SK-N-SH (cell line): Measurements from ENCODE around the gene CHST9. TPM values are rescaled to one million over a fixed set of nuclear protein-coding genes. Genes with fewer than 3 reads are reported as not detected.

Experiments used
- CTCF ChIA-PET: fragments of 300-600, 350-600 bp; formaldehyde crosslinking; extraction: SDS; loops from one replicate; lab custom pipeline; 2021; lab: Yijun Ruan, JAX
- POLR2A ChIA-PET: fragments of 350-600 bp; sonication (Branson Sonifier 250); formaldehyde crosslinking; extraction: SDS; loops from one replicate; lab custom pipeline; 2020; ENCODE audit warnings: antibody characterized with exemption, inconsistent platforms; lab: Yijun Ruan, JAX
- DNase-seq: peaks from one replicate; pipeline ENCODE4 v3.0.0; 2012
- H2AFZ ChIP-seq: fragments of 200-600 bp; sonication (generic); 2 replicates; pipeline ENCODE4 v1.8.1; 2016; ENCODE audit warnings: antibody characterized with exemption, mild to moderate bottlenecking, low read depth
- H3F3A ChIP-seq: fragments of 200-600 bp; sonication (generic); replicated peaks from 2 replicates; pipeline ENCODE3; 2016; ENCODE audit warnings: antibody characterized with exemption, mild to moderate bottlenecking; ENCODE audit not compliant: insufficient read depth
- H3K27ac ChIP-seq, 2 experiments: fragments of 200-500 bp in 1 of 2; fragments of 200-600 bp in 1 of 2; sonication (Bioruptor generic) in 1 of 2; sonication (generic), shearing (Covaris generic) in 1 of 2; 2 replicates each; pipeline versions ENCODE4 v1.5.1 to v1.6.1; 2014 to 2016; ENCODE audit warnings: low read depth in 2 of 2, inconsistent platforms in 1 of 2, low read length in 1 of 2, mild to moderate bottlenecking in 1 of 2, mixed read lengths in 1 of 2
- H3K27me3 ChIP-seq: fragments of 200-600 bp; sonication (generic), shearing (Covaris generic); 2 replicates; pipeline ENCODE4 v1.6.1; 2016; ENCODE audit warnings: mixed run types; ENCODE audit not compliant: insufficient read depth
- H3K36me3 ChIP-seq, 2 experiments: fragments of 200-500 bp in 1 of 2; fragments of 200-600 bp in 1 of 2; sonication (Bioruptor generic) in 1 of 2; sonication (generic) in 1 of 2; replicated peaks in 1 of 2; 2 replicates each; pipeline versions ENCODE3 to v1.5.1; 2014 to 2016; ENCODE audit warnings: low read length in 1 of 2, mild to moderate bottlenecking in 1 of 2; ENCODE audit not compliant: insufficient read depth in 2 of 2, control insufficient read depth in 1 of 2
- H3K4me1 ChIP-seq, 2 experiments: fragments of 200-500 bp in 1 of 2; fragments of 200-600 bp in 1 of 2; sonication (Bioruptor generic) in 1 of 2; sonication (generic), shearing (Covaris generic) in 1 of 2; 2 replicates each; pipeline versions ENCODE4 v1.5.1 to v1.6.1; 2014 to 2016; ENCODE audit warnings: low read depth in 1 of 2, low read length in 1 of 2, mixed run types in 1 of 2; ENCODE audit not compliant: insufficient read depth in 2 of 2, control insufficient read depth in 1 of 2
- H3K4me2 ChIP-seq: fragments of 200-600 bp; sonication (generic), shearing (Covaris generic); 2 replicates; pipeline ENCODE4 v1.6.1; 2017; ENCODE audit warnings: mixed run types
- H3K4me3 ChIP-seq, 2 experiments: fragments of 200-500 bp in 1 of 2; fragments of 200-600 bp in 1 of 2; sonication (Bioruptor generic) in 1 of 2; sonication (generic), shearing (Covaris generic) in 1 of 2; 2 replicates each; pipeline versions ENCODE4 v1.5.1 to v1.8.1; 2014 to 2016; ENCODE audit warnings: low read depth in 2 of 2, inconsistent platforms in 1 of 2, low read length in 1 of 2, mild to moderate bottlenecking in 1 of 2, mixed read lengths in 1 of 2, moderate library complexity in 1 of 2
- H3K79me2 ChIP-seq: fragments of 200-600 bp; sonication (generic); 2 replicates; pipeline ENCODE4 v1.8.1; 2017; ENCODE audit warnings: mild to moderate bottlenecking; ENCODE audit not compliant: insufficient read depth
- H3K9ac ChIP-seq: fragments of 200-600 bp; sonication (generic); 2 replicates; pipeline ENCODE4 v1.6.1; 2017; ENCODE audit warnings: mixed run types
- H3K9me2 ChIP-seq: fragments of 200-600 bp; sonication (generic); 2 replicates; pipeline ENCODE4 v1.6.1; 2017; ENCODE audit warnings: mixed run types
- H3K9me3 ChIP-seq: fragments of 200-600 bp; sonication (generic); 2 replicates; pipeline ENCODE4 v1.6.1; 2017; ENCODE audit warnings: mixed run types, mild to moderate bottlenecking, moderate library complexity
- H4K20me1 ChIP-seq: fragments of 200-600 bp; sonication (generic); 2 replicates; pipeline ENCODE4 v1.6.1; 2017; ENCODE audit warnings: mild to moderate bottlenecking, mixed run types; ENCODE audit not compliant: insufficient read depth
- CHD2 ChIP-seq: fragments of 150-350 bp; IDR thresholded peaks from 2 replicates; pipeline ENCODE4 v1.6.1; 2018; ENCODE audit warnings: low read length; ENCODE audit not compliant: partially characterized antibody
- EZH2phosphoT487 ChIP-seq: fragments of 200-600 bp; sonication (generic); IDR thresholded peaks from 2 replicates; pipeline ENCODE4 v1.6.1; 2017; ENCODE audit warnings: low read depth, mixed run types, mild to moderate bottlenecking, antibody characterized with exemption, moderate library complexity, borderline replicate concordance
- FOSL2 ChIP-seq: IDR thresholded peaks from 2 replicates; pipeline ENCODE4 v1.4.0; 2012; ENCODE audit warnings: low read depth, mild to moderate bottlenecking, moderate library complexity, borderline replicate concordance
- FOXJ3 ChIP-seq: sonication (generic); formaldehyde crosslinking; IDR thresholded peaks from 2 replicates; pipeline ENCODE4 v1.5.1; 2020; ENCODE audit warnings: mild to moderate bottlenecking, missing genetic modification reagents
- FOXM1 ChIP-seq: IDR thresholded peaks from 2 replicates; pipeline ENCODE4 v1.4.0; 2012; ENCODE audit warnings: low read depth, mild to moderate bottlenecking
- GATA2 ChIP-seq: sonication (generic); formaldehyde crosslinking; IDR thresholded peaks from 2 replicates; pipeline ENCODE4 v1.5.0; 2020; ENCODE audit warnings: mild to moderate bottlenecking, missing genetic modification reagents
- IRF3 ChIP-seq: fragments of 150-350 bp; IDR thresholded peaks from 2 replicates; pipeline ENCODE4 v1.6.1; 2016; ENCODE audit warnings: mild to moderate bottlenecking, low read depth, low read length
- MEF2A ChIP-seq: IDR thresholded peaks from 2 replicates; pipeline ENCODE4 v1.4.0; 2012; ENCODE audit warnings: low read depth, borderline replicate concordance
- NFIC ChIP-seq: IDR thresholded peaks from 2 replicates; pipeline ENCODE4 v1.4.0; 2012; ENCODE audit warnings: borderline replicate concordance
- NRF1 ChIP-seq: IDR thresholded peaks from 2 replicates; pipeline ENCODE4 v1.6.1; 2012; ENCODE audit warnings: low read depth, mild to moderate bottlenecking, low read length
- POLR2AphosphoS5 ChIP-seq: IDR thresholded peaks from 2 replicates; pipeline ENCODE4 v1.6.1; 2012; ENCODE audit warnings: low read depth, low read length
- RCOR1 ChIP-seq: fragments of 150-350 bp; IDR thresholded peaks from 2 replicates; pipeline ENCODE4 v1.6.1; 2017; ENCODE audit warnings: antibody characterized with exemption, low read length
- TEAD4 ChIP-seq: IDR thresholded peaks from 2 replicates; pipeline ENCODE4 v1.4.0; 2012; ENCODE audit warnings: mild to moderate bottlenecking, borderline replicate concordance; ENCODE audit not compliant: insufficient read depth
- WGBS: methylation state at CpG from one replicate; pipeline ENCODE4 v1.1.6; 2017; ENCODE audit warnings: low lambda C conversion rate; 5-methylcytosine and 5-hydroxymethylcytosine counted together
- polyA plus RNA-seq, 3 experiments: library from polyadenylated mRNA; depleted of rRNA; stranded (reverse); fragments of >200 nt; gene quantifications; 2 replicates each; pipeline ENCODE4 v1.2.3, GENCODE V29; 2012
- TF ChIP-seq, protein P1 (sequence below): IDR thresholded peaks from 2 replicates; pipeline ENCODE4 v1.4.0; 2012; ENCODE audit warnings: low read depth, borderline replicate concordance

The CHST9 gene
- polyA plus RNA-seq, 1 of the 3 experiments (the other 2 are of a cell fraction): not detected

DNA sequence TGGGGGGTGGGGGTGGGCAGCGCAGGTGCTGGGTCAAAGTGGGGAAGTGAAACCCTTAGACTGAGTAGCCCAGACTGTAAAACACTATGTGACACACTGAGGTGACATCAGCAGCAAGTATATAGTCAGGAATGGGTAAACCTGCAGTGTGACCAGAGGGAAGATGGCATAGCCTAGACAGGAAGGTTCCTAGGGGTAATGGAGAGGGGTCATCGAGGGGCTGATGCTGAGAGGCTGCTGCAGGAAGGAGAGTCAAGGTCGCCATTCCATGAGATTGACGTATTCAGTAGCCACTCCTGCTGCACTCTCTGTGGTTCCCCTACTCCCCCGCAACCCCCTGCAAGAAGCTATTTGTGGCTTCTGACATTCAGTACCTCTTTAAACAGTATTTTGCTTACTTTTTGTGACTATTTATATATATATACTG, 111.7 kb downstream of the CHST9 start:
- POLR2A ChIA-PET: no interaction called here
- Histone ChIP-seq H3K27ac (no peak overlapping the region), H3K9ac (no peak overlapping the region), H3K9me3 (no peaks in the 10 kb centered on the region), H4K20me1 (no peaks in the 10 kb centered on the region), H3K4me1 (no peaks in the 10 kb centered on the region; a peak in 1 of 4 replicates), H2AFZ (no peak overlapping the region), H3K4me3 (no peak overlapping the region), H3K27me3 (no peaks in the 10 kb centered on the region), H3K36me3 (no peaks in the 10 kb centered on the region), H3K9me2 (no peaks in the 10 kb centered on the region), H3K79me2 (no peaks in the 10 kb centered on the region), H3K4me2 (no peak overlapping the region), H3F3A (no peaks in the 10 kb centered on the region)
- DNase-seq: no peak
- WGBS: 36% methylated on average over 5 of the region's 5 CpGs
- CTCF ChIA-PET: no interaction called here
- TF ChIP-seq TEAD4: no peak
- no peak for TF ChIP-seq FOXM1
- no peak for TF ChIP-seq NRF1
- no peak for TF ChIP-seq FOSL2
- no peak for TF ChIP-seq RCOR1
- no peak for TF ChIP-seq MEF2A
- TF ChIP-seq, protein P1, sequence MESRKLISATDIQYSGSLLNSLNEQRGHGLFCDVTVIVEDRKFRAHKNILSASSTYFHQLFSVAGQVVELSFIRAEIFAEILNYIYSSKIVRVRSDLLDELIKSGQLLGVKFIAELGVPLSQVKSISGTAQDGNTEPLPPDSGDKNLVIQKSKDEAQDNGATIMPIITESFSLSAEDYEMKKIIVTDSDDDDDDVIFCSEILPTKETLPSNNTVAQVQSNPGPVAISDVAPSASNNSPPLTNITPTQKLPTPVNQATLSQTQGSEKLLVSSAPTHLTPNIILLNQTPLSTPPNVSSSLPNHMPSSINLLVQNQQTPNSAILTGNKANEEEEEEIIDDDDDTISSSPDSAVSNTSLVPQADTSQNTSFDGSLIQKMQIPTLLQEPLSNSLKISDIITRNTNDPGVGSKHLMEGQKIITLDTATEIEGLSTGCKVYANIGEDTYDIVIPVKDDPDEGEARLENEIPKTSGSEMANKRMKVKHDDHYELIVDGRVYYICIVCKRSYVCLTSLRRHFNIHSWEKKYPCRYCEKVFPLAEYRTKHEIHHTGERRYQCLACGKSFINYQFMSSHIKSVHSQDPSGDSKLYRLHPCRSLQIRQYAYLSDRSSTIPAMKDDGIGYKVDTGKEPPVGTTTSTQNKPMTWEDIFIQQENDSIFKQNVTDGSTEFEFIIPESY: no peak
- TF ChIP-seq GATA2 (CRISPR knock-in tag): no peak
- no peak for TF ChIP-seq CHD2
- no peak for TF ChIP-seq NFIC
- TF ChIP-seq FOXJ3: no peak
- no peak for TF ChIP-seq EZH2phosphoT487
- no peak for TF ChIP-seq IRF3

DNA sequence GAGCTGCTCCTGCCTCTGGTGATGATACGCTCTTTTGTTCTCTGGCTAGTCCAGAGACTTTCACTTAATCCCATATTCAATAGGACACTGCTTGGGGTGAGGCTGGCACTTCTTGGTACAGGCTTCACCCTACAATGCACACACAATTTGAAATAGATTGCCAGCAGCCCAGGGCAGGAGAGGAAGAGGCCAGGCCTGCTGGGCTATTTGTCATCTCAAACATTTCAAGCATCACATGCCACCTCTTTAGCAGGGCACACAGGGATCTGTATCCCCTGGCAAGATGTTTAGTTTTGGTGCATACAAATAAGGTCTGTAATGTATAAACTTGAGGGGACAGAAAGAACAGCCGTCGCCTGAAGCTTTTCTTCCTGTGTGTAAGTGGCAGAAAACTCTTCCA, 120.4 kb downstream of the CHST9 start:
- no peak for TF ChIP-seq POLR2AphosphoS5
- Histone ChIP-seq H3K9me3 (no peaks in the 10 kb centered on the region), H2AFZ (no peak overlapping the region), H3K4me2 (no peak overlapping the region), H3K9ac (no peak overlapping the region), H3K79me2 (no peaks in the 10 kb centered on the region), H3K9me2 (no peaks in the 10 kb centered on the region), H3K4me3 (no peak overlapping the region), H3K4me1 (peaks cover 0 to 2% of the 10 kb centered on the region in 2 experiments; a peak in 1 of 4 replicates), H4K20me1 (no peaks in the 10 kb centered on the region), H3F3A (no peaks in the 10 kb centered on the region), H3K27me3 (no peaks in the 10 kb centered on the region), H3K36me3 (no peaks in the 10 kb centered on the region), H3K27ac (no peak overlapping the region)
- ChIA-PET CTCF (no interaction called here), POLR2A (no interaction called here)
- DNase-seq: no peak
- 43% methylated on average over 3 of the region's 3 CpGs for WGBS
